ENCODE results near the gene TPX2. TPM values are rescaled to one million over a fixed set of nuclear protein-coding genes. Genes with fewer than 3 reads are reported as not detected.
"Not testable (repeated sequence)": the region's sequence is repeated elsewhere in the genome, so short reads cannot be mapped to it uniquely, and the experiment has no call there.

Gene TPX2
- total RNA-seq, 2 donors from 2014 or later = 114 to 132 TPM

GRCh38 chr20:31809661-31810060 is 70.6 kb downstream of the TPX2 start:
- ATAC-seq (replicated peaks in 1 of 2) = no peak

GRCh38 chr20:31811198-31811597 is 72.1 kb downstream of the TPX2 start:
- H3K4me1 Mint-ChIP-seq (ENCODE audit: low read depth) = no peaks in the 10 kb centered on the region
- H3K27ac Mint-ChIP-seq = no peak overlapping the region
- DNase-seq (no peak), ATAC-seq (replicated peaks in 1 of 2) (no peak)
- no peaks in the 10 kb centered on the region for H3K9me3 Mint-ChIP-seq
- no peaks in the 10 kb centered on the region for H3K27me3 Mint-ChIP-seq (ENCODE audit: low read depth)
- no peak overlapping the region for H3K4me3 Mint-ChIP-seq
- no peaks in the 10 kb centered on the region for H3K36me3 Mint-ChIP-seq (ENCODE audit: insufficient read depth in 2 of 2)

More at GRCh38 chr20:31809661-31810060, 70.6 kb downstream of the TPX2 start:
- Mint-ChIP-seq H3K27me3 (ENCODE audit: low read depth) (no peaks in the 10 kb centered on the region), H3K9me3 (no peaks in the 10 kb centered on the region), H3K27ac (no peak overlapping the region), H3K36me3 (ENCODE audit: insufficient read depth in 2 of 2) (peaks cover 0 to 2% of the 10 kb centered on the region in 2 donors), H3K4me1 (ENCODE audit: low read depth) (no peaks in the 10 kb centered on the region), H3K4me3 (no peak overlapping the region)
- DNase-seq = no peak

- ATAC-seq (replicated peaks in 1 of 2) = no peak
- H3K9me3 Mint-ChIP-seq = no peaks in the 10 kb centered on the region
- no peaks in the 10 kb centered on the region for H3K27me3 Mint-ChIP-seq (ENCODE audit: low read depth)
- no peak overlapping the region for H3K27ac Mint-ChIP-seq
- no peaks in the 10 kb centered on the region for H3K4me1 Mint-ChIP-seq (ENCODE audit: low read depth)
- no peaks in the 10 kb centered on the region for H3K36me3 Mint-ChIP-seq (ENCODE audit: insufficient read depth in 2 of 2)
- no peak overlapping the region for H3K4me3 Mint-ChIP-seq
- no peak for DNase-seq
Measured at GRCh38 chr20:31811796-31812728, 73.0 kb downstream of the TPX2 start.

DNA sequence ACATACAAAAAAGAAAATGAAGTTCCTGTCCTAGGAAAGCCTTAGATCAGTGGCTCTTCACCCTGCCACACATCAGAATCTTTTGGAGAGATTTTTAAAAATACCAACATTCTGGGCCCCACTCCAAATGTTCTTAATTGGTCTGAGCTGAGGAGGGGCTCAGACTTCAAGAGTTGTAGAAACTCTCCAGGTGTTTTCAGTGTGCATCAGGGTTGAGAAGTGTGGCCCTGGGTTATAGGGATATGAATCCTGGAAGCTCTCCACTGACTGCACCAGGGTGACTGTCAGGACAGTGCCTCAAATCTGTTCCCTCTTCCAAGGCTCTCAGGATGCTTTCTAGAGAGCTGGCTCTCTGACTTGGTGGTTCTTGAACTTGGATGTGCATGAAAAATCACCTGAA is 74.5 kb downstream of the TPX2 start:
- H3K27me3 Mint-ChIP-seq (ENCODE audit: low read depth) = no peaks in the 10 kb centered on the region
- H3K9me3 Mint-ChIP-seq = no peaks in the 10 kb centered on the region
- no peak overlapping the region for H3K27ac Mint-ChIP-seq
- H3K4me3 Mint-ChIP-seq = no peak overlapping the region
- no peaks in the 10 kb centered on the region for H3K36me3 Mint-ChIP-seq (ENCODE audit: insufficient read depth in 2 of 2)
- no peaks in the 10 kb centered on the region for H3K4me1 Mint-ChIP-seq (ENCODE audit: low read depth)
- no peak for DNase-seq
- no peak for ATAC-seq (replicated peaks in 1 of 2)

GRCh38 chr20:31814142-31814541 is 75.1 kb downstream of the TPX2 start:
- H3K27ac Mint-ChIP-seq; ATAC-seq (replicated peaks in 1 of 2): not testable (repeated sequence)

GRCh38 chr20:31815408-31816188 is 76.5 kb downstream of the TPX2 start:
- H3K9me3 Mint-ChIP-seq = no peaks in the 10 kb centered on the region
- DNase-seq (no peak), ATAC-seq (replicated peaks in 1 of 2) (no peak)
- H3K4me1 Mint-ChIP-seq (ENCODE audit: low read depth) = no peaks in the 10 kb centered on the region
- H3K27ac Mint-ChIP-seq = no peak overlapping the region
- no peak overlapping the region for H3K4me3 Mint-ChIP-seq
- no peaks in the 10 kb centered on the region for H3K27me3 Mint-ChIP-seq (ENCODE audit: low read depth)
- no peaks in the 10 kb centered on the region for H3K36me3 Mint-ChIP-seq (ENCODE audit: insufficient read depth in 2 of 2)

More at GRCh38 chr20:31814142-31814541, 75.1 kb downstream of the TPX2 start:
- H3K4me1 Mint-ChIP-seq (ENCODE audit: low read depth); H3K27me3 Mint-ChIP-seq (ENCODE audit: low read depth); H3K9me3 Mint-ChIP-seq; H3K4me3 Mint-ChIP-seq; DNase-seq; H3K36me3 Mint-ChIP-seq (ENCODE audit: insufficient read depth in 2 of 2): not testable (repeated sequence)

DNA sequence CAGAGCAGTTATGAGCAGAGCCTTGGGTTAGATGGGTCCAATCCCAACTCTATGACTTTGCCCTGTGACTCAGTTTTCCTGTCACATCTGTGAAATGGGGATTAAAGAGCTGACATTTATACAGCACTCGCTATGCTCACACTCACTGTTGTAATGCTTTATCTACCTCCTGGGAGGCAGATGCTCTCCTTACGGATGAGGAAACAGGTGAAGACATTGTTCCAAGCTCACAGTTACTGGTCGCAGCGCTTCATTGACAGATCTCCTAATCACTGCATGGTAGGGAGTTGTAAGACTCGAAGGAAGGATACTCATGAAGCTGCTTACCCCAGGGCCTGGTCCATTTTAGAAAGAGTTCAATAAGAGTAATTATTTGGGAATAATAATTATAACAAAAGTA is 77.1 kb downstream of the TPX2 start:
- DNase-seq = no peak
- Mint-ChIP-seq H3K4me3 (no peak overlapping the region), H3K27ac (no peak overlapping the region), H3K9me3 (no peaks in the 10 kb centered on the region), H3K27me3 (ENCODE audit: low read depth) (no peaks in the 10 kb centered on the region), H3K36me3 (ENCODE audit: insufficient read depth in 2 of 2) (no peaks in the 10 kb centered on the region), H3K4me1 (ENCODE audit: low read depth) (no peaks in the 10 kb centered on the region)
- no peak for ATAC-seq (replicated peaks in 1 of 2)

DNA sequence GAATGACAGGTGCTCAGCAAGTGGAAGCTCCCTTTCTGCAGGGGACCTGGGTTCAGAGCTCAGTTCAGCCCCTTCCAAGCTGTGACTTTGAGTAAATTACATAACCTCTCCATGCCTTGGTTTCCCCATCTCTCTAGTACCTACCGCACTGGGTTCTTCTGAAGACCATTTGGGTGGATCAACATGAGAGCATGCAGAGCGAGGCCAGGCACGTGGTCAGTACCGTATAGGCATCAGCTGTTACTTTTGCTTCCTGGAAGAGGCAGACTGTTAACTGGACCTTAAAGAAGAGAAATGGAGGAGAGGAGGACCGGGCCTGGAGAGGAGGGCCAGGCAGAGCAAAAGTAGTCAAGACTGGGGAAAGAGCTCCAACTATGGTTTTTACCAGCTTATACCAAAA is 78.4 kb downstream of the TPX2 start:
- Mint-ChIP-seq H3K4me3 (no peak overlapping the region), H3K4me1 (ENCODE audit: low read depth) (no peaks in the 10 kb centered on the region), H3K9me3 (no peaks in the 10 kb centered on the region), H3K27ac (no peak overlapping the region), H3K27me3 (ENCODE audit: low read depth) (no peaks in the 10 kb centered on the region), H3K36me3 (ENCODE audit: insufficient read depth in 2 of 2) (no peaks in the 10 kb centered on the region)
- DNase-seq (no peak), ATAC-seq (replicated peaks in 1 of 2) (no peak)

DNA sequence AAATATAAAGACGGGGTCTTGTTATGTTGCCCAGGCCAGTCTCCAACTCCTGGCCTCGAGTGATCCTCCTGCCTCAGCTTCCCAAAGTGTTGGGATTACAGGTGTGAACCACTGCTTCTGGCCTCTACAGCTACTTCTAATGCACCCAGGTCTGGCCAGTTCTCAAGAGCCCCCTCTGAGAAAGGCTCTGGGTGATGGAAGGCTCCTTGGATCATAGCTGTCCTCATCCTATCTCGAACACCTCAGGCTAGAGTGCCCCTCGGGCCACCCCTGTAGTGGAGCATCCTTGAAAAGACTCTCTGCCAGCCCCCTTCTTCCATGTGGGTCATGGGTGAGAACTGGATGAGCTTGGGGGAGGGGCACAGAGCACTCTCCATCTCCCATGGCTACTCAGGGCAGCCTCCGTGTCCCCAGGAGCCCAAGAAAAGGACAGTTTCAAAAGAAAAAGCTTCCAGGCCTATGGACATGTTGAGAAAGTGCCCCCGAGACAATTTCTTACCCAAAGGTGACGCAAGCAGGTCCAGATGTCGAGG is 79.4 kb downstream of the TPX2 start:
- H3K27ac Mint-ChIP-seq = no peak overlapping the region
- ATAC-seq (replicated peaks in 1 of 2) (no peak), DNase-seq (no peak)
- H3K4me1 Mint-ChIP-seq (ENCODE audit: low read depth) = no peaks in the 10 kb centered on the region
- no peak overlapping the region for H3K4me3 Mint-ChIP-seq
- no peaks in the 10 kb centered on the region for H3K9me3 Mint-ChIP-seq
- no peaks in the 10 kb centered on the region for H3K27me3 Mint-ChIP-seq (ENCODE audit: low read depth)
- no peaks in the 10 kb centered on the region for H3K36me3 Mint-ChIP-seq (ENCODE audit: insufficient read depth in 2 of 2)

- Mint-ChIP-seq H3K27ac (no peak within 1 kb of the TSS), H3K9me3 (no peaks in the 10 kb centered on the region), H3K4me3 (no peak within 1 kb of the TSS), H3K27me3 (ENCODE audit: low read depth) (no peaks in the 10 kb centered on the region), H3K4me1 (ENCODE audit: low read depth) (no peaks in the 10 kb centered on the region), H3K36me3 (ENCODE audit: insufficient read depth in 2 of 2) (no peaks in the 10 kb centered on the region)
- DNase-seq (no peak), ATAC-seq (replicated peaks in 1 of 2) (no peak)
Measured at GRCh38 chr20:31819083-31819784, 80.1 kb downstream of the TPX2 start, which contains the start of gene MYLK2. TSS of gene MYLK2 (plus strand) at chr20:31819356. CDS start at chr20:31819581, 225 bp downstream.

DNA sequence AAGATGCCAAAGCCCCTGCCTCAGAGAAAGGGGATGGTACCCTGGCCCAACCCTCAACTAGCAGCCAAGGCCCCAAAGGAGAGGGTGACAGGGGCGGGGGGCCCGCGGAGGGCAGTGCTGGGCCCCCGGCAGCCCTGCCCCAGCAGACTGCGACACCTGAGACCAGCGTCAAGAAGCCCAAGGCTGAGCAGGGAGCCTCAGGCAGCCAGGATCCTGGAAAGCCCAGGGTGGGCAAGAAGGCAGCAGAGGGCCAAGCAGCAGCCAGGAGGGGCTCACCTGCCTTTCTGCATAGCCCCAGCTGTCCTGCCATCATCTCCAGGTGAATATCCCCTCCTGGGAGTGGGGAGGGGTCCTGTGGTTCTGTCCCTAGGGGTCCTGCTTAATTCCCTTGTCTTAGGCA is 81.1 kb downstream of the TPX2 start:
- H3K27ac Mint-ChIP-seq = no peak overlapping the region
- no peak for ATAC-seq (replicated peaks in 1 of 2)
- no peak overlapping the region for H3K4me3 Mint-ChIP-seq
- no peak for DNase-seq
- no peaks in the 10 kb centered on the region for H3K27me3 Mint-ChIP-seq (ENCODE audit: low read depth)
- H3K36me3 Mint-ChIP-seq (ENCODE audit: insufficient read depth in 2 of 2) = no peaks in the 10 kb centered on the region
- no peaks in the 10 kb centered on the region for H3K9me3 Mint-ChIP-seq
- H3K4me1 Mint-ChIP-seq (ENCODE audit: low read depth) = no peaks in the 10 kb centered on the region

DNA sequence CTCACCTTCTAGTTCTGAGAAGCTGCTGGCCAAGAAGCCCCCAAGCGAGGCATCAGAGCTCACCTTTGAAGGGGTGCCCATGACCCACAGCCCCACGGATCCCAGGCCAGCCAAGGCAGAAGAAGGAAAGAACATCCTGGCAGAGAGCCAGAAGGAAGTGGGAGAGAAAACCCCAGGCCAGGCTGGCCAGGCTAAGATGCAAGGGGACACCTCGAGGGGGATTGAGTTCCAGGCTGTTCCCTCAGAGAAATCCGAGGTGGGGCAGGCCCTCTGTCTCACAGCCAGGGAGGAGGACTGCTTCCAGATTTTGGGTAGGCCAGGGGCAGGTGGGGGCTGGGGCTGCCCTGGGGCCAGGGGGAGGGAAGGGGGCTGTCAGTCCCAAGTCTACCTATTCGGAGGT is 82.3 kb downstream of the TPX2 start:
- Mint-ChIP-seq H3K27ac (no peak overlapping the region), H3K4me3 (no peak overlapping the region), H3K36me3 (ENCODE audit: insufficient read depth in 2 of 2) (no peaks in the 10 kb centered on the region), H3K27me3 (ENCODE audit: low read depth) (no peaks in the 10 kb centered on the region), H3K4me1 (ENCODE audit: low read depth) (no peaks in the 10 kb centered on the region), H3K9me3 (no peaks in the 10 kb centered on the region)
- no peak for DNase-seq
- ATAC-seq (replicated peaks in 1 of 2) = no peak

Measured in activated T-cell treated with anti-CD3 and anti-CD28 coated beads, Interleukin-2, amount 50 U/mL, for 72 hours (primary cell).